HepG2 (cell line): ENCODE results near the gene RCE1. TPM values are rescaled to one million over a fixed set of nuclear protein-coding genes. Genes with fewer than 3 reads are reported as not detected.

Source experiments
- CBFB ChIP-seq: sonication (generic); formaldehyde crosslinking; IDR thresholded peaks from 2 replicates; pipeline ENCODE4 v1.4.0; 2020; ENCODE audit warnings: missing genetic modification reagents
- DDIT3 ChIP-seq: sonication (generic); formaldehyde crosslinking; IDR thresholded peaks from 2 replicates; pipeline ENCODE4 v1.4.0; 2020; ENCODE audit warnings: mild to moderate bottlenecking, missing genetic modification reagents
- FOSL1 ChIP-seq: sonication (generic); formaldehyde crosslinking; IDR thresholded peaks from 2 replicates; pipeline ENCODE4 v1.9.0; 2021; ENCODE audit warnings: missing genetic modification reagents, borderline replicate concordance
- FOXP1 ChIP-seq, 2 experiments: fragments of 450-650 bp in 1 of 2; IDR thresholded peaks; 2 replicates each; pipeline ENCODE4 v1.6.1; 2017 to 2018; ENCODE audit warnings: antibody characterized with exemption in 1 of 2
- GATAD2A ChIP-seq: IDR thresholded peaks from 2 replicates; pipeline ENCODE4 v1.6.1; 2016
- MXI1 ChIP-seq: IDR thresholded peaks from 3 replicates; pipeline ENCODE4 v1.6.1; 2012; ENCODE audit warnings: low read depth, low read length, inconsistent platforms, borderline replicate concordance
- PHB2 ChIP-seq: fragments of 450-650 bp; IDR thresholded peaks from 2 replicates; pipeline ENCODE4 v1.6.1; 2018; ENCODE audit not compliant: partially characterized antibody
- SKIL ChIP-seq: sonication (generic); formaldehyde crosslinking; IDR thresholded peaks from 2 replicates; pipeline ENCODE4 v1.8.0; 2022; ENCODE audit warnings: missing genetic modification reagents, mild to moderate bottlenecking, moderate library complexity, borderline replicate concordance
- SP4 ChIP-seq: sonication (generic); formaldehyde crosslinking; IDR thresholded peaks from 2 replicates; pipeline ENCODE4 v1.8.1; 2023; ENCODE audit warnings: mild to moderate bottlenecking, missing genetic modification reagents
- TRAFD1 ChIP-seq: sonication (generic); formaldehyde crosslinking; IDR thresholded peaks from 2 replicates; pipeline ENCODE4 v1.5.1; 2020; ENCODE audit warnings: missing genetic modification reagents, mild to moderate bottlenecking, borderline replicate concordance
- ZNF136 ChIP-seq: sonication (generic); formaldehyde crosslinking; IDR thresholded peaks from 2 replicates; pipeline ENCODE4 v1.8.1; 2022; ENCODE audit warnings: low read depth, mild to moderate bottlenecking, moderate library complexity, missing genetic modification reagents
- ZNF142 ChIP-seq: sonication (generic); formaldehyde crosslinking; IDR thresholded peaks from 2 replicates; pipeline ENCODE4 v1.4.0; 2020; ENCODE audit warnings: missing genetic modification reagents
- ZNF253 ChIP-seq: sonication (generic); formaldehyde crosslinking; IDR thresholded peaks from 2 replicates; pipeline ENCODE4 v1.8.0; 2022; ENCODE audit warnings: mild to moderate bottlenecking, missing genetic modification reagents, borderline replicate concordance
- ZNF329 ChIP-seq: sonication (generic); formaldehyde crosslinking; IDR thresholded peaks from 2 replicates; pipeline ENCODE4 v1.9.0; 2021; ENCODE audit warnings: low read depth, mild to moderate bottlenecking, missing genetic modification reagents
- ZNF44 ChIP-seq: sonication (generic); formaldehyde crosslinking; IDR thresholded peaks from 2 replicates; pipeline ENCODE4 v1.5.1; 2020; ENCODE audit warnings: mild to moderate bottlenecking, missing genetic modification reagents
- ZNF740 ChIP-seq: sonication (generic); formaldehyde crosslinking; IDR thresholded peaks from 2 replicates; pipeline ENCODE4 v1.4.0; 2020; ENCODE audit warnings: missing genetic modification reagents
- ZNF761 ChIP-seq: sonication (generic); formaldehyde crosslinking; conservative IDR thresholded peaks from 2 replicates; pipeline ENCODE4 v1.4.0; 2020; ENCODE audit warnings: mild to moderate bottlenecking, missing genetic modification reagents
- ZNF775 ChIP-seq: sonication (generic); formaldehyde crosslinking; IDR thresholded peaks from 2 replicates; pipeline ENCODE4 v1.4.0; 2020; ENCODE audit warnings: missing genetic modification reagents, mild to moderate bottlenecking, moderate library complexity, borderline replicate concordance
- ZZZ3 ChIP-seq: sonication (generic); formaldehyde crosslinking; IDR thresholded peaks from 2 replicates; pipeline ENCODE4 v1.4.0; 2020; ENCODE audit warnings: missing genetic modification reagents, mild to moderate bottlenecking, borderline replicate concordance
- polyA plus RNA-seq, 8 experiments: library from polyadenylated mRNA; depleted of rRNA in 3 of 8; stranded (reverse) in 7 of 8; unstranded in 1 of 8; fragments of >200 nt; fragmentation: Illumina TruSeq in 4 of 8; extraction: Trizol in 4 of 8; gene quantifications; 2 replicates each; pipeline versions ENCODE4 v1.2.1 to v1.2.3, GENCODE V29; 2011 to 2016; ENCODE audit warnings: low read depth in 4 of 8, missing spikeins in 1 of 8, mixed read lengths in 1 of 8; ENCODE audit not compliant: insufficient read depth in 1 of 8
- total RNA-seq, 5 experiments: library from RNA; depleted of rRNA; stranded (reverse); fragments of >200 nt; fragmentation: Illumina TruSeq; extraction: Trizol; gene quantifications; 2 replicates each; pipeline ENCODE4 v1.2.3, GENCODE V29; 2016; ENCODE audit warnings: low read depth in 1 of 5

RCE1 gene
- total and polyA plus RNA-seq, 2 of the 13 experiments (the other 11 are each of a cell fraction or from before 2014, with no cell fraction given), result 22.2 to 22.4 TPM

GRCh38 chr11:66891851-66892660, 48.8 kb downstream of the RCE1 start (continued):
- no peak for TF ChIP-seq TRAFD1
- peak; percentile 78 for TF ChIP-seq GATAD2A (CRISPR knock-in tag)
- no peak for TF ChIP-seq ZNF740 (CRISPR knock-in tag)
- no peak for TF ChIP-seq DDIT3 (CRISPR knock-in tag)
- no peak for TF ChIP-seq ZNF761 (CRISPR knock-in tag)
- no peak for TF ChIP-seq PHB2
- TF ChIP-seq CBFB, result no peak
- no peak for TF ChIP-seq SKIL (CRISPR knock-in tag)
- no peak for TF ChIP-seq ZNF253 (CRISPR knock-in tag)
- TF ChIP-seq SP4 (CRISPR knock-in tag), result no peak
- TF ChIP-seq MXI1, result peak; percentile 91; the same call in 2 of the 3 replicates
- no peak for TF ChIP-seq ZNF775 (CRISPR knock-in tag)
- TF ChIP-seq ZNF142, result no peak
- TF ChIP-seq ZNF136 (CRISPR knock-in tag), result no peak
- no peak for TF ChIP-seq FOXP1 (IDR thresholded peaks at IDR 0.05)
- peak; percentile 48; the same call in 1 of the 2 replicates for TF ChIP-seq FOXP1 (CRISPR knock-in tag; IDR thresholded peaks at IDR 0.05)
- TF ChIP-seq ZNF44 (CRISPR knock-in tag), result no peak
- peak; percentile 85 for TF ChIP-seq FOSL1 (CRISPR knock-in tag)
- no peak for TF ChIP-seq ZNF329 (CRISPR knock-in tag)
- TF ChIP-seq ZZZ3 (CRISPR knock-in tag), result no peak
